ENCODE results near the gene DOK7. TPM values are rescaled to one million over a fixed set of nuclear protein-coding genes. Genes with fewer than 3 reads are reported as not detected.

DOK7 gene
- total RNA-seq, 6 experiments from 2014 or later: 0.73 to 2.4 (median 1.5) TPM

DNA sequence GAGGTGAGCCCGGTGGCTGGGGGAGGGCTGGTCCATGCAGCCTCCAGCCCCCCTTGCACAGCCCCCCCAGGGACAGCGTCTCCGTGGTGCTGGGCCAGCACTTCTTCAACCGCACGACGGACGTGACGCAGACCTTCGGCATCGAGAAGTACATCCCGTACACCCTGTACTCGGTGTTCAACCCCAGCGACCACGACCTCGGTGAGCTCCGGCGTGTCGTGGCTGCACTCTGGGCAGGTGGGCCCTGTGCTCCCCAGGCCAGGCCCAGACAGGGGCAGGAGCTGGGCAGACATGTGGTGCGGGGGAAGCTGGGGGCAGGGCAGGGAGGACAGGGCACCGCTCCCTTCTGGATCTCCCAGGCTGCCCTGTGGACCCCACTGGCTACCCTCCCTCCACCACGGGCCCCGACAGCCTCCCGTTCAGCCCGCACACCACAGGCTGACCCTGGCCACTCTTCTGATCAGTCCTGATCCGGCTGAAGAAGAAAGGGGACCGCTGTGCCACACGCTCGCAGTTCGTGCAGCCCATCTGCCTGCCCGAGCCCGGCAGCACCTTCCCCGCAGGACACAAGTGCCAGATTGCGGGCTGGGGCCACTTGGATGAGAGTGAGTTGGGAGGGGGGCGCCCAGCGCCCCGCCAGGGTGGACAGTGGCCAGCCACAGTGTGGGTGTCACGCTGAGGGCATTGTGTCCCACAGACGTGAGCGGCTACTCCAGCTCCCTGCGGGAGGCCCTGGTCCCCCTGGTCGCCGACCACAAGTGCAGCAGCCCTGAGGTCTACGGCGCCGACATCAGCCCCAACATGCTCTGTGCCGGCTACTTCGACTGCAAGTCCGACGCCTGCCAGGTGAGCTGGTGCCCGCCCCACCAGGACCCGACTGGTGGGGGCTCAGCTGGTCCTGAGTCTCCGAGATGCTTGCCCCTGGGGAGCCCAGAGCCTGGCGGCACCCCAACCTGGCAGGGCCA is 15.4 kb upstream of the DOK7 start:
- Histone ChIP-seq H3K27me3 (no peaks in the 10 kb centered on the region), H3K4me3 (no peak overlapping the region), H3K27ac (no peak overlapping the region), H3K4me1 (peaks cover 0 to 16% (median 0%) of the 10 kb centered on the region in 4 donors), H3K9me3 (no peaks in the 10 kb centered on the region), H3K36me3 (peaks cover 0 to 9% (median 2%) of the 10 kb centered on the region in 4 donors)
- intact Hi-C loops (cut with DNase I): loop anchor here in 1 of 2 donors (5.0 kb wide), 1 partner anchor 105 kb away; no protein-coding TSS in a partner anchor
- WGBS (ENCODE audit: insufficient coverage, low coverage, low lambda C conversion rate, missing lambda C conversion rate): 91% methylated on average over 4 of the region's 53 CpGs
- TF ChIP-seq POLR2A (IDR thresholded peaks at IDR 0.05): no peak
- TF ChIP-seq, protein P1, sequence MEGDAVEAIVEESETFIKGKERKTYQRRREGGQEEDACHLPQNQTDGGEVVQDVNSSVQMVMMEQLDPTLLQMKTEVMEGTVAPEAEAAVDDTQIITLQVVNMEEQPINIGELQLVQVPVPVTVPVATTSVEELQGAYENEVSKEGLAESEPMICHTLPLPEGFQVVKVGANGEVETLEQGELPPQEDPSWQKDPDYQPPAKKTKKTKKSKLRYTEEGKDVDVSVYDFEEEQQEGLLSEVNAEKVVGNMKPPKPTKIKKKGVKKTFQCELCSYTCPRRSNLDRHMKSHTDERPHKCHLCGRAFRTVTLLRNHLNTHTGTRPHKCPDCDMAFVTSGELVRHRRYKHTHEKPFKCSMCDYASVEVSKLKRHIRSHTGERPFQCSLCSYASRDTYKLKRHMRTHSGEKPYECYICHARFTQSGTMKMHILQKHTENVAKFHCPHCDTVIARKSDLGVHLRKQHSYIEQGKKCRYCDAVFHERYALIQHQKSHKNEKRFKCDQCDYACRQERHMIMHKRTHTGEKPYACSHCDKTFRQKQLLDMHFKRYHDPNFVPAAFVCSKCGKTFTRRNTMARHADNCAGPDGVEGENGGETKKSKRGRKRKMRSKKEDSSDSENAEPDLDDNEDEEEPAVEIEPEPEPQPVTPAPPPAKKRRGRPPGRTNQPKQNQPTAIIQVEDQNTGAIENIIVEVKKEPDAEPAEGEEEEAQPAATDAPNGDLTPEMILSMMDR (IDR thresholded peaks at IDR 0.05): no peak
- DNase-seq (peak in 1 of 3 donors; percentile 17), ATAC-seq (no peak)

GRCh38 chr4:3449047-3449573 is 14.0 kb upstream of the DOK7 start:
- intact Hi-C loops (cut with DNase I): loop anchor here in 1 of 2 donors (5.0 kb wide), 1 partner anchor 107 kb away; no protein-coding TSS in a partner anchor
- no peak for TF ChIP-seq POLR2A (IDR thresholded peaks at IDR 0.05)
- TF ChIP-seq, protein P1 (IDR thresholded peaks at IDR 0.05): no peak
- WGBS (ENCODE audit: insufficient coverage, low coverage, low lambda C conversion rate, missing lambda C conversion rate): 100% methylated on average over 2 of the region's 21 CpGs

DNA sequence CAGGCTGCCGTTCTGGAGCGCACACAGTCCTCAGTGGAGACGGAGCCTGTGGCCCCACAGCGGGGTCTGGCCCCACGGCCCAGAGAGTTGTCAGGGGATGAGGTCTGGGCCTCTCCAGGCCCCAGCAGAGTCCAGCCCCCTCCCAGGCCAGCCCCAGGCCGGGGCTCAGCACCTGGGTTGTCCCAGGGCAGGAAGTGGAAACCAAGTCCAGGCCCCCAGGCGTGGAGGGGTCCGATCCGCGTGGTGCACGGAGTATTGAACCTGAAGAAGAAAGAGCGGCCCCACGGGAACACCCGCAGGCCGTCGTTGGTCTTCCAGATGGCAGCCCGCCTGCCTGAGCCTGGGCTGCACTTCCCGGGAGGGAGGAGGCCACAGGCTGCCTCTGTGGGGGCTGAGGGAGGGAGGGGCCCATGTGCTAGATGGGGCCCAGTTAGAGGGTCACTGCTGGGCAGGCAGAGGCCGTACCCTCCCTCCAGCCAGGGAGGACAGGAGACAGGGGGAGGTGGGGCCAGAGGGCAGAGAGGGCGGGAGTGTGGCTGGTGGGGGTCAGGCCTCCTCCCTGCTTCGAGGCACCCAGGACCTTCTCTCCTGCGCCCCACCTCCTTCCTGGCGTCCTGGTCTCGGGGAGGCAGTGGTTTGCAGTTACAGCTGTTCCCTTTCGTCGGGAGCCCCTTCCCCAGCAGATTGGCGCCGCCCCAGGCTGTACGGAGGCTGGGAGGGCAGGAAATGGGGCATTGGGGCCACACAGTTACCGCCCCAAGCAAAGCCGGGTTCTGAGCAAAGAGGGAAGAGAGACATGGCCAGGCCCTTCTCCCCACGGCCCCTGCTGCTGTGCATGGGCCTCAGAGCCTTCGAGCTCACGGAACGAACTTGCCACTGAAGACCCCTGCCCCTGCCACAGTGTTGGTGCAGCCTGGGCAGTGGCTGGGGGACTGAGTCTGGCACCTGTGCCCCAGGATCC is 13.3 kb upstream of the DOK7 start:
- H3K27ac ChIP-seq: no peak overlapping the region
- H3K27me3 ChIP-seq: no peaks in the 10 kb centered on the region
- H3K9me3 ChIP-seq: no peaks in the 10 kb centered on the region
- intact Hi-C loops (cut with DNase I): loop anchor here in 1 of 2 donors (5.0 kb wide), 1 partner anchor 108 kb away; no protein-coding TSS in a partner anchor
- no peak overlapping the region for H3K4me3 ChIP-seq
- peaks cover 0 to 7% (median 2%) of the 10 kb centered on the region in 4 donors for H3K36me3 ChIP-seq
- WGBS (ENCODE audit: insufficient coverage, low coverage, low lambda C conversion rate, missing lambda C conversion rate): 100% methylated on average over 1 of the region's 35 CpGs
- DNase-seq (peak in 1 of 3 donors; percentile 17), ATAC-seq (peak in 1 of 4 donors; percentile 6)
- no peak for TF ChIP-seq POLR2A (IDR thresholded peaks at IDR 0.05)
- TF ChIP-seq, protein P1 (IDR thresholded peaks at IDR 0.05): no peak
- H3K4me1 ChIP-seq: peaks cover 0 to 10% (median 0%) of the 10 kb centered on the region in 4 donors

More at GRCh38 chr4:3449047-3449573, 14.0 kb upstream of the DOK7 start:
- Histone ChIP-seq H3K27ac (no peak overlapping the region), H3K27me3 (no peaks in the 10 kb centered on the region), H3K4me3 (no peak overlapping the region), H3K9me3 (no peaks in the 10 kb centered on the region), H3K4me1 (peaks cover 0 to 10% (median 0%) of the 10 kb centered on the region in 4 donors), H3K36me3 (peaks cover 0 to 9% (median 2%) of the 10 kb centered on the region in 4 donors)
- ATAC-seq (no peak), DNase-seq (peak in 1 of 3 donors; percentile 19)

DNA sequence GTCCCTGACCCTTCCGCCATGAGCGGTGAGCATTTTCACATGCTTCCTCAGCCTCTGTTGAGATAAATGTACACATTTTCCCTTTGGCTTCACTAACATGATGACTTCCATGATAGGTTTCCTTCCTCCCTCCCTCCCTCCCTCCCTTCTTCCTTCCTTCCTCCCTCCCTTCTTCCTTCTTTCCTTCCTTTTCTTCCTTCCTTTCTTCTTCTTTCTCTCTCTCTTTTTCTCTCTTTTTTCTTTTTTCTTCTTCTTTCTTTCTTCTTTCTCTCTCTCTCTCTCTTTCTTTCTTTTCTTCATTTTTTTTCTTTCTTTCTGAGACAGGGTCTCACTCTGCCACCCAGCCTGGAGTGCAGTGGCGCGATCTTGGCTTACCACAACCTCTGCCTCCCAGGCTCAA is 12.5 kb upstream of the DOK7 start:
- Histone ChIP-seq H3K27me3 (no peaks in the 10 kb centered on the region), H3K9me3 (no peaks in the 10 kb centered on the region), H3K4me1 (peaks cover 0 to 10% (median 0%) of the 10 kb centered on the region in 4 donors), H3K4me3 (no peak overlapping the region), H3K36me3 (peaks cover 0 to 6% (median 2%) of the 10 kb centered on the region in 4 donors), H3K27ac (no peak overlapping the region)
- TF ChIP-seq POLR2A (IDR thresholded peaks at IDR 0.05): no peak
- TF ChIP-seq, protein P1 (IDR thresholded peaks at IDR 0.05): no peak
- no peak for DNase-seq
- intact Hi-C loops (cut with DNase I): no loop called here
- no peak for ATAC-seq
- 93% methylated on average over 2 of the region's 4 CpGs for WGBS (ENCODE audit: insufficient coverage, low coverage, low lambda C conversion rate, missing lambda C conversion rate)
